ENCODE data around the gene LRRC15. TPM values are rescaled to one million over a fixed set of nuclear protein-coding genes. Genes with fewer than 3 reads are reported as not detected.

The LRRC15 gene
- total RNA-seq, 1 donor from 2014 or later, result 0.52 TPM

- Histone ChIP-seq H3K36me3 (ENCODE audit: control insufficient read depth in 3 of 3, insufficient read depth in 3 of 3, low read length in 3 of 3) (no peaks in the 10 kb centered on the region), H3K27me3 (ENCODE audit: control insufficient read depth in 3 of 3, insufficient read depth in 3 of 3, low read length in 3 of 3) (peaks cover 7 to 33% (median 26%) of the 10 kb centered on the region in 3 donors), H3K27ac (ENCODE audit: low read depth, low read length) (peak overlapping the region; percentile 97), H3K4me1 (ENCODE audit: control insufficient read depth in 3 of 3, insufficient read depth in 3 of 3, low read length in 3 of 3) (peaks cover 10 to 51% (median 32%) of the 10 kb centered on the region in 3 donors), H3K9ac (ENCODE audit: low read depth in 1 of 3, low read length in 3 of 3) (peak overlapping the region; percentile 25 to 82 (median 80)), H3K4me3 (ENCODE audit: low read length in 3 of 3) (peak overlapping the region; percentile 45 to 78 (median 77)), H3K9me3 (ENCODE audit: control insufficient read depth in 3 of 3, low read length in 3 of 3) (no peaks in the 10 kb centered on the region)
These were observed 45.5 kb downstream of the LRRC15 start for GRCh38 chr3:194323785-194324735.

- H3K27ac ChIP-seq (ENCODE audit: low read depth, low read length), result no peak overlapping the region
- H3K36me3 ChIP-seq (ENCODE audit: control insufficient read depth in 3 of 3, insufficient read depth in 3 of 3, low read length in 3 of 3), result no peaks in the 10 kb centered on the region
- no peak overlapping the region for H3K9ac ChIP-seq (ENCODE audit: low read depth in 1 of 3, low read length in 3 of 3)
- H3K4me3 ChIP-seq (ENCODE audit: low read length in 3 of 3), result no peak overlapping the region
- peaks cover 10 to 38% (median 23%) of the 10 kb centered on the region in 3 donors for H3K4me1 ChIP-seq (ENCODE audit: control insufficient read depth in 3 of 3, insufficient read depth in 3 of 3, low read length in 3 of 3)
- peaks cover 6 to 23% (median 17%) of the 10 kb centered on the region in 3 donors for H3K27me3 ChIP-seq (ENCODE audit: control insufficient read depth in 3 of 3, insufficient read depth in 3 of 3, low read length in 3 of 3)
- H3K9me3 ChIP-seq (ENCODE audit: control insufficient read depth in 3 of 3, low read length in 3 of 3), result no peaks in the 10 kb centered on the region
These were observed 46.8 kb downstream of the LRRC15 start for GRCh38 chr3:194322678-194323211.

- no peak overlapping the region for H3K9ac ChIP-seq (ENCODE audit: low read depth in 1 of 3, low read length in 3 of 3)
- peaks cover 10 to 21% (median 16%) of the 10 kb centered on the region in 3 donors for H3K27me3 ChIP-seq (ENCODE audit: control insufficient read depth in 3 of 3, insufficient read depth in 3 of 3, low read length in 3 of 3)
- no peak overlapping the region for H3K4me3 ChIP-seq (ENCODE audit: low read length in 3 of 3)
- H3K9me3 ChIP-seq (ENCODE audit: control insufficient read depth in 3 of 3, low read length in 3 of 3), result no peaks in the 10 kb centered on the region
- H3K36me3 ChIP-seq (ENCODE audit: control insufficient read depth in 3 of 3, insufficient read depth in 3 of 3, low read length in 3 of 3), result no peaks in the 10 kb centered on the region
- H3K4me1 ChIP-seq (ENCODE audit: control insufficient read depth in 3 of 3, insufficient read depth in 3 of 3, low read length in 3 of 3), result peaks cover 10 to 32% (median 21%) of the 10 kb centered on the region in 3 donors
- no peak overlapping the region for H3K27ac ChIP-seq (ENCODE audit: low read depth, low read length)
These were observed 47.6 kb downstream of the LRRC15 start for GRCh38 chr3:194321693-194322640.

- Histone ChIP-seq H3K4me3 (ENCODE audit: low read length in 3 of 3) (no peak overlapping the region), H3K36me3 (ENCODE audit: control insufficient read depth in 3 of 3, insufficient read depth in 3 of 3, low read length in 3 of 3) (no peaks in the 10 kb centered on the region), H3K4me1 (ENCODE audit: control insufficient read depth in 3 of 3, insufficient read depth in 3 of 3, low read length in 3 of 3) (peaks cover 11 to 32% (median 23%) of the 10 kb centered on the region in 3 donors), H3K27ac (ENCODE audit: low read depth, low read length) (no peak overlapping the region), H3K27me3 (ENCODE audit: control insufficient read depth in 3 of 3, insufficient read depth in 3 of 3, low read length in 3 of 3) (peaks cover 7 to 25% (median 9%) of the 10 kb centered on the region in 3 donors), H3K9ac (ENCODE audit: low read depth in 1 of 3, low read length in 3 of 3) (no peak overlapping the region), H3K9me3 (ENCODE audit: control insufficient read depth in 3 of 3, low read length in 3 of 3) (no peaks in the 10 kb centered on the region)
These were observed 48.7 kb downstream of the LRRC15 start for GRCh38 chr3:194320744-194321243.

- peaks cover 8 to 28% (median 12%) of the 10 kb centered on the region in 3 donors for H3K27me3 ChIP-seq (ENCODE audit: control insufficient read depth in 3 of 3, insufficient read depth in 3 of 3, low read length in 3 of 3)
- H3K9ac ChIP-seq (ENCODE audit: low read depth in 1 of 3, low read length in 3 of 3), result no peak overlapping the region
- no peaks in the 10 kb centered on the region for H3K36me3 ChIP-seq (ENCODE audit: control insufficient read depth in 3 of 3, insufficient read depth in 3 of 3, low read length in 3 of 3)
- H3K27ac ChIP-seq (ENCODE audit: low read depth, low read length), result no peak overlapping the region
- H3K4me1 ChIP-seq (ENCODE audit: control insufficient read depth in 3 of 3, insufficient read depth in 3 of 3, low read length in 3 of 3), result peaks cover 17 to 37% (median 28%) of the 10 kb centered on the region in 3 donors
- no peak overlapping the region for H3K4me3 ChIP-seq (ENCODE audit: low read length in 3 of 3)
- no peaks in the 10 kb centered on the region for H3K9me3 ChIP-seq (ENCODE audit: control insufficient read depth in 3 of 3, low read length in 3 of 3)
These were observed 49.4 kb downstream of the LRRC15 start for GRCh38 chr3:194320100-194320499.

GRCh38 chr3:194318511-194319161 lies 50.9 kb downstream of the LRRC15 start:
- Histone ChIP-seq H3K9me3 (ENCODE audit: control insufficient read depth in 3 of 3, low read length in 3 of 3) (no peaks in the 10 kb centered on the region), H3K27ac (ENCODE audit: low read depth, low read length) (no peak overlapping the region), H3K9ac (ENCODE audit: low read depth in 1 of 3, low read length in 3 of 3) (no peak overlapping the region), H3K36me3 (ENCODE audit: control insufficient read depth in 3 of 3, insufficient read depth in 3 of 3, low read length in 3 of 3) (no peaks in the 10 kb centered on the region), H3K27me3 (ENCODE audit: control insufficient read depth in 3 of 3, insufficient read depth in 3 of 3, low read length in 3 of 3) (peaks cover 19 to 33% (median 21%) of the 10 kb centered on the region in 3 donors), H3K4me1 (ENCODE audit: control insufficient read depth in 3 of 3, insufficient read depth in 3 of 3, low read length in 3 of 3) (peaks cover 21 to 31% (median 25%) of the 10 kb centered on the region in 3 donors), H3K4me3 (ENCODE audit: low read length in 3 of 3) (no peak overlapping the region)

- Histone ChIP-seq H3K4me3 (ENCODE audit: low read length in 3 of 3) (no peak overlapping the region), H3K27me3 (ENCODE audit: control insufficient read depth in 3 of 3, insufficient read depth in 3 of 3, low read length in 3 of 3) (peaks cover 34 to 46% (median 37%) of the 10 kb centered on the region in 3 donors), H3K9me3 (ENCODE audit: control insufficient read depth in 3 of 3, low read length in 3 of 3) (no peaks in the 10 kb centered on the region), H3K9ac (ENCODE audit: low read depth in 1 of 3, low read length in 3 of 3) (no peak overlapping the region), H3K36me3 (ENCODE audit: control insufficient read depth in 3 of 3, insufficient read depth in 3 of 3, low read length in 3 of 3) (no peaks in the 10 kb centered on the region), H3K27ac (ENCODE audit: low read depth, low read length) (no peak overlapping the region), H3K4me1 (ENCODE audit: control insufficient read depth in 3 of 3, insufficient read depth in 3 of 3, low read length in 3 of 3) (peaks cover 25 to 29% (median 26%) of the 10 kb centered on the region in 3 donors)
These were observed 52.6 kb downstream of the LRRC15 start for GRCh38 chr3:194316918-194317317.

GRCh38 chr3:194315965-194316361 lies 53.6 kb downstream of the LRRC15 start:
- H3K9ac ChIP-seq (ENCODE audit: low read depth in 1 of 3, low read length in 3 of 3), result peak overlapping the region in 1 of 3 donors; percentile 72
- H3K36me3 ChIP-seq (ENCODE audit: control insufficient read depth in 3 of 3, insufficient read depth in 3 of 3, low read length in 3 of 3), result no peaks in the 10 kb centered on the region
- H3K4me3 ChIP-seq (ENCODE audit: low read length in 3 of 3), result no peak overlapping the region
- H3K4me1 ChIP-seq (ENCODE audit: control insufficient read depth in 3 of 3, insufficient read depth in 3 of 3, low read length in 3 of 3), result peaks cover 25 to 28% (median 28%) of the 10 kb centered on the region in 3 donors
- H3K27me3 ChIP-seq (ENCODE audit: control insufficient read depth in 3 of 3, insufficient read depth in 3 of 3, low read length in 3 of 3), result peaks cover 40 to 43% (median 42%) of the 10 kb centered on the region in 3 donors
- no peaks in the 10 kb centered on the region for H3K9me3 ChIP-seq (ENCODE audit: control insufficient read depth in 3 of 3, low read length in 3 of 3)
- H3K27ac ChIP-seq (ENCODE audit: low read depth, low read length), result no peak overlapping the region
